Retinal pigment epithelial cell (primary cell): ENCODE measurements around the gene SLC25A42.

Experiments used
- DNase-seq: peaks from one replicate; pipeline ENCODE4 v3.0.0-alpha.2; 2010; ENCODE audit warnings: low read depth
- H3K4me3 ChIP-seq: 2 replicates; pipeline ENCODE4 v1.5.1; 2011; ENCODE audit warnings: mild to moderate bottlenecking, low read length, control low read depth, moderate library complexity
- TF ChIP-seq, protein P1 (sequence below): conservative IDR thresholded peaks from 2 replicates; pipeline ENCODE4 v1.5.1; 2011; ENCODE audit warnings: low read depth, low read length, control low read depth, inconsistent platforms

The SLC25A42 gene

DNA sequence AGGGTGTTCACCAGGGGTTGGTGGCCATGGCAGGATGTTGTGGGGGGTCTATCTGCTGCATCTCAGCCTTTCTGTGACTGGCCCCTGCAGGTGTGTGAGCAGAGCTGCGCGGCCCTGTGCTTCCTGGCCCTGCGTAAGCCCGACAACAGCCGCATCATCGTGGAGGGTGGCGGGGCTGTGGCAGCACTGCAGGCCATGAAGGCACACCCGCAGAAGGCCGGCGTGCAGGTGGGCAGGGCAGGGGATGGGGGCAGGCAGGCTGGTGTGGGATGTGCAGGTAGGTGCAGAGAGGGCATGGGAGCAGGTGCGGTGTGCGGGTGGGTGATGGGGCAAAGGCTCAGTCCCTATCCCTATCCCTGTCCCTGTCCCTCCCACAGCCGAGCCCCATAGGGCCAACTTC lies 8.1 kb upstream of the SLC25A42 start:
- no peak for DNase-seq
- H3K4me3 ChIP-seq, result no peak overlapping the region
- TF ChIP-seq, protein P1, sequence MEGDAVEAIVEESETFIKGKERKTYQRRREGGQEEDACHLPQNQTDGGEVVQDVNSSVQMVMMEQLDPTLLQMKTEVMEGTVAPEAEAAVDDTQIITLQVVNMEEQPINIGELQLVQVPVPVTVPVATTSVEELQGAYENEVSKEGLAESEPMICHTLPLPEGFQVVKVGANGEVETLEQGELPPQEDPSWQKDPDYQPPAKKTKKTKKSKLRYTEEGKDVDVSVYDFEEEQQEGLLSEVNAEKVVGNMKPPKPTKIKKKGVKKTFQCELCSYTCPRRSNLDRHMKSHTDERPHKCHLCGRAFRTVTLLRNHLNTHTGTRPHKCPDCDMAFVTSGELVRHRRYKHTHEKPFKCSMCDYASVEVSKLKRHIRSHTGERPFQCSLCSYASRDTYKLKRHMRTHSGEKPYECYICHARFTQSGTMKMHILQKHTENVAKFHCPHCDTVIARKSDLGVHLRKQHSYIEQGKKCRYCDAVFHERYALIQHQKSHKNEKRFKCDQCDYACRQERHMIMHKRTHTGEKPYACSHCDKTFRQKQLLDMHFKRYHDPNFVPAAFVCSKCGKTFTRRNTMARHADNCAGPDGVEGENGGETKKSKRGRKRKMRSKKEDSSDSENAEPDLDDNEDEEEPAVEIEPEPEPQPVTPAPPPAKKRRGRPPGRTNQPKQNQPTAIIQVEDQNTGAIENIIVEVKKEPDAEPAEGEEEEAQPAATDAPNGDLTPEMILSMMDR, result no peak

DNA sequence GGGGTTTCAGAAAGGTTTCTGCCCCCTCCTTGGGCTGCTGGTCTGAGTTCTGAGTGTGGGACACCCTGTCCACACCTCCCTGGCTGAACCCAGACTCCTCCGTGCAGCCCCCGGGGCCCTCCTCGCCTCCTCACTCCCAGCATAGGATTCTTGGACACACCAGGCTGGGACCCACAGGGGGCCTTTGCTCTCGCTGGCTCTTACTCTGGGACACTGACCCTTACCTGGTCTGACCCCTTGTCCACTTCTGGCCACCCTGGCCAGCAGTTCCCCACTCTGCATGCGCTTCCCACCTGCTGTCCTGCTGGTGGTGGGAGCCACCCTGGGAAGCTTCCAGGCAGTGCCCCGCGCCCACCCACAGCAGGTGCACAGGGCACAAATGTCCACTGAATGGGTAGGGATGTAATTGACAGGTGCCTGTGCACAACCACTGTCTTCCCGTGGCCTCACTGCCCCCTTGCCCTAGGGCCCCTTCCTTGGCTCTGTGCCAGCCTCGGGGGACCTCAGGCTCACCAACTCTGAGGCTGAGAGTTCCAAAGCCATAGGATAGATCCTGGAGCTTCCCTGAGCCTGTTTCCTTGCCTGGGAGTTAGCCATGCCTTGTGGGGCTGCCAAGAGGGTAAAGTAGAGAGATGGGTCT lies 7.0 kb upstream of the SLC25A42 start:
- TF ChIP-seq, protein P1, result no peak
- no peak overlapping the region for H3K4me3 ChIP-seq
- no peak for DNase-seq

GRCh38 chr19:19057317-19057716 lies 6.5 kb upstream of the SLC25A42 start:
- no peak for DNase-seq

DNA sequence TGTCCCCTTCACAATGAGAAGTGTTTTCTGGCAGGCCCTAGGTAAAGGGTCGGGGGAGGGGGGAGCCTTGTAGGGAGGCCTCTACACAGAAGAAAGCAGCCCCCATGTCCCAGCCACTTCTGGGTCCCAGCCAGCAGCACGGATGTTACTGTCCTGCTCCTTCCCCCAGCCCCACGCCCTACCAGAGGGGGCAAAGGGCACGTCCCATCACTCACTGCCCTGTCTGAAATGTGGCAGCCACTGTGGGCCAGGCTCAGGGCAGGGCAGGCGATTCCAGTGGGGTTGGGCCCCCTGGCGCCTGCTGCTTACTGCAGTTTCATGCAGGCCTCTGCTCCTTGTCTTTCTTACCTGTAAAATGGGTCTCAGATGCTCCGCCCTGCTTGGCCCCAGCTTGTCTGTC lies 6.1 kb upstream of the SLC25A42 start:
- no peak overlapping the region for H3K4me3 ChIP-seq
- DNase-seq, result no peak
- TF ChIP-seq, protein P1, result no peak

More at GRCh38 chr19:19057317-19057716, 6.5 kb upstream of the SLC25A42 start:
- no peak overlapping the region for H3K4me3 ChIP-seq
- TF ChIP-seq, protein P1, result no peak

- H3K4me3 ChIP-seq, result no peak overlapping the region
- DNase-seq, result no peak
- TF ChIP-seq, protein P1, result no peak
These were observed 4.6 kb upstream of the SLC25A42 start for GRCh38 chr19:19059018-19059836.

DNA sequence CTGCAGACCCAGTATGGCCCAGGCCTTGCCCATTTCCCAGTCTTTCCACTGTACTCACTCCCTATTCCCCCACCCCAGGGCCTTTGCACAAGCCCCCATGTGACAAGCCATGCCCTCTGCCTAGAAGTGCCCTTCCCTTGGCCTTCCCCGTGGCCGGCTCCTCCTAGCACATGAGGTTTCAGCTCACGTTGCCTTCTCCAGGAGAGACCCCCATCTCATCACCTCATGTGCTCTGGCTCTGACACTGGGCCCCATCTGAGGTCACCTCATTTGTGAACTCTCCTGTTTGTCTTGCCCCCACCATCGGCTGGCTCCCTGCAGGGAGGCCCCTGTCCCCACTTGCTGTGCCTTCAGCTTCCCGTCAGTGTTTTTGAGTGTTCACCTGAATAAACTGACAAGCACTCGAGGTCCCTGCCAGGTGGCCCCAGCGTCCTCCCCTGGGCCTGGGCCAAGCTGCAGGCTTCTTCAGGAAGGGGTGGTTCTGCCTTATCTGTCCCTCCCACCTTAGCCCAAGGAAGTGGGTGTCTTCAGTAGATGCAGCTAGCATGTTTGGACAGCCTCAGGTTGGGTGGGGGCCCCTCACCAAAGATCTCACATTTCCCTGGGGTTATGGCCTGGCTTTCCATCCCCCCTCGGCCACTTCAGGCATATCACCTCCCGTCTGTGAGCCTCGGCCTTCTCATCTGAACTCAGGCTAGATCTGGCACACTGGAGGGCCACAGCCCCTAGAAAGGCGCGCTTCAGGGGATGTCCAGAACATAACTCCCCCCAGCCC lies 3.8 kb upstream of the SLC25A42 start:
- no peak overlapping the region for H3K4me3 ChIP-seq
- TF ChIP-seq, protein P1, result no peak
- no peak for DNase-seq
